Keratinocyte (primary cell): ENCODE measurements around the gene NCBP1. TPM values are rescaled to one million over a fixed set of nuclear protein-coding genes. Genes with fewer than 3 reads are reported as not detected.

Experiments
- DNase-seq: peaks from one replicate; pipeline ENCODE4 v3.0.0-alpha.2; 2011; ENCODE audit warnings: low read depth, missing footprints, low spot score
- FAIRE-seq: peaks from 2 replicates; lab custom pipeline; 2011; peaks lifted over from hg19 to GRCh38; lab: Jason Lieb, UNC
- H2AFZ ChIP-seq: 2 replicates; pipeline ENCODE4 v1.6.0; 2012; ENCODE audit warnings: low read length, control low read depth, inconsistent platforms; ENCODE audit not compliant: control insufficient read depth
- H3K27ac ChIP-seq: 2 replicates; pipeline ENCODE4 v1.5.1; 2011; ENCODE audit warnings: low read length; ENCODE audit not compliant: control insufficient read depth, insufficient read depth
- H3K27me3 ChIP-seq: 3 replicates; pipeline ENCODE4 v1.6.0; 2011; ENCODE audit warnings: low read length; ENCODE audit not compliant: control insufficient read depth, insufficient read depth; ENCODE audit errors: extremely low read depth
- H3K36me3 ChIP-seq, 2 experiments: 2 replicates in 1 of 2; 3 replicates in 1 of 2; pipeline ENCODE4 v1.5.1; 2011; ENCODE audit warnings: low read length in 2 of 2, mild to moderate bottlenecking in 1 of 2; ENCODE audit not compliant: control insufficient read depth in 2 of 2, insufficient read depth in 2 of 2; ENCODE audit errors: extremely low read depth in 1 of 2
- H3K4me1 ChIP-seq: 3 replicates; pipeline ENCODE4 v1.5.1; 2011; ENCODE audit warnings: low read length; ENCODE audit not compliant: control insufficient read depth, insufficient read depth; ENCODE audit errors: extremely low read depth
- H3K4me2 ChIP-seq: 3 replicates; pipeline ENCODE4 v1.6.0; 2011; ENCODE audit warnings: low read depth, low read length; ENCODE audit not compliant: control insufficient read depth, insufficient read depth; ENCODE audit errors: extremely low read depth
- H3K4me3 ChIP-seq, 3 experiments: fragments of 200-600 bp in 1 of 3; sonication (generic) in 1 of 3; 2 replicates in 2 of 3; 3 replicates in 1 of 3; pipeline ENCODE4 v1.5.1; 2011 to 2016; ENCODE audit warnings: low read length in 3 of 3, mild to moderate bottlenecking in 3 of 3, control low read depth in 2 of 3, inconsistent platforms in 1 of 3, low read depth in 1 of 3, mixed read lengths in 1 of 3, mixed run types in 1 of 3, moderate library complexity in 1 of 3; ENCODE audit not compliant: control insufficient read depth in 2 of 3, insufficient read depth in 2 of 3; ENCODE audit errors: extremely low read depth in 1 of 3
- H3K79me2 ChIP-seq: 2 replicates; pipeline ENCODE4 v1.6.0; 2012; ENCODE audit warnings: low read length; ENCODE audit not compliant: control insufficient read depth, insufficient read depth
- H3K9ac ChIP-seq: 3 replicates; pipeline ENCODE4 v1.6.0; 2011; ENCODE audit warnings: low read length; ENCODE audit not compliant: control insufficient read depth, insufficient read depth; ENCODE audit errors: extremely low read depth
- H3K9me1 ChIP-seq: 3 replicates; pipeline ENCODE4 v1.6.0; 2011; ENCODE audit warnings: low read length; ENCODE audit not compliant: control insufficient read depth, insufficient read depth; ENCODE audit errors: extremely low read depth
- H3K9me3 ChIP-seq: 2 replicates; pipeline ENCODE4 v1.5.1; 2012; ENCODE audit warnings: low read depth, low read length; ENCODE audit not compliant: control insufficient read depth
- H4K20me1 ChIP-seq: 3 replicates; pipeline ENCODE4 v1.6.0; 2011; ENCODE audit warnings: low read length; ENCODE audit not compliant: control insufficient read depth, insufficient read depth; ENCODE audit errors: extremely low read depth
- EZH2 ChIP-seq: IDR thresholded peaks from one replicate; pipeline ENCODE4 v1.6.1; 2012; ENCODE audit warnings: inconsistent platforms, mild to moderate bottlenecking, low read length, moderate library complexity
- dilution Hi-C: fragments of 300-500 bp; cut with MboI; formaldehyde crosslinking; loops from one replicate; pipeline ENCODE4 v1.7.0; 2020; ENCODE audit warnings: low sequenced_read_pairs; ENCODE audit not compliant: extremely low pct_ligation_motif_present
- polyA plus RNA-seq, 5 experiments: library from polyadenylated mRNA; depleted of rRNA in 3 of 5; stranded (reverse) in 3 of 5; stranded (forward) in 1 of 5; unstranded in 1 of 5; fragments of >200 nt; gene quantifications; 1 replicate in 1 of 5; 2 replicates in 3 of 5; 3 replicates in 1 of 5; pipeline versions ENCODE4 v1.2.1 to v1.2.3, GENCODE V29; 2011 to 2012; ENCODE audit warnings: missing spikeins in 2 of 5, low read depth in 1 of 5, low replicate concordance in 1 of 5
- TF ChIP-seq, protein P1 (sequence below), 3 experiments: IDR thresholded peaks in 1 of 3; conservative IDR thresholded peaks in 1 of 3; optimal IDR thresholded peaks in 1 of 3; 2 replicates in 2 of 3; 3 replicates in 1 of 3; pipeline versions ENCODE3 to v1.5.1; 2011; ENCODE audit warnings: low read length in 3 of 3, mild to moderate bottlenecking in 3 of 3, moderate library complexity in 2 of 3, control low read depth in 1 of 3, inconsistent platforms in 1 of 3; ENCODE audit not compliant: insufficient read depth in 2 of 3; ENCODE audit errors: extremely low read depth in 1 of 3

Gene NCBP1
- polyA plus RNA-seq, 1 donor (not counting 4 experiments of a cell fraction or from before 2014, with no cell fraction given), result 38.6 TPM

DNA sequence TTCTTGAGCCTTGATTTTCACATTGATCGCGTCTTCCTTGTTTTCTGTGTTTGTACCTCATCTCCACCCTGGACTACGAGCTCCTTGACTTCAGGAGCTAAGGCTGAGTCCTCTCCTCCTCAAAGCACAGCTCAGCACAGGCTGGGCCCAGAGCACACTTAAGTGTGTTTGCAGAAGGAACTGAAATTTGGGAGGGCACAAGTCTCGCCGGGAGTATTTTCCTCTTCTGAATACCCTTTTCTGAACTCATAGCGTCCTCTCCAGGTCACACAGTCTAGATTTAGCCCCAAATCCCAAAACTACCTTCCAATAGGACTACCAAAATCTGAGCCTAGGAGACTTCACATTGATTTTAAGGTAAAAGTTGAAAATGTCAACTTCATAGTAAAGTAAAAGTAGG, 42.1 kb upstream of the NCBP1 start:
- Histone ChIP-seq H3K9ac (no peak overlapping the region), H3K4me2 (no peak overlapping the region), H3K4me1 (no peaks in the 10 kb centered on the region), H3K4me3 (no peak overlapping the region), H2AFZ (no peak overlapping the region), H3K36me3 (no peaks in the 10 kb centered on the region), H3K27ac (no peak overlapping the region), H3K79me2 (no peaks in the 10 kb centered on the region), H3K9me3 (no peaks in the 10 kb centered on the region), H4K20me1 (no peaks in the 10 kb centered on the region), H3K27me3 (peaks cover 5% of the 10 kb centered on the region), H3K9me1 (no peaks in the 10 kb centered on the region)
- FAIRE-seq, result no peak
- TF ChIP-seq, protein P1, sequence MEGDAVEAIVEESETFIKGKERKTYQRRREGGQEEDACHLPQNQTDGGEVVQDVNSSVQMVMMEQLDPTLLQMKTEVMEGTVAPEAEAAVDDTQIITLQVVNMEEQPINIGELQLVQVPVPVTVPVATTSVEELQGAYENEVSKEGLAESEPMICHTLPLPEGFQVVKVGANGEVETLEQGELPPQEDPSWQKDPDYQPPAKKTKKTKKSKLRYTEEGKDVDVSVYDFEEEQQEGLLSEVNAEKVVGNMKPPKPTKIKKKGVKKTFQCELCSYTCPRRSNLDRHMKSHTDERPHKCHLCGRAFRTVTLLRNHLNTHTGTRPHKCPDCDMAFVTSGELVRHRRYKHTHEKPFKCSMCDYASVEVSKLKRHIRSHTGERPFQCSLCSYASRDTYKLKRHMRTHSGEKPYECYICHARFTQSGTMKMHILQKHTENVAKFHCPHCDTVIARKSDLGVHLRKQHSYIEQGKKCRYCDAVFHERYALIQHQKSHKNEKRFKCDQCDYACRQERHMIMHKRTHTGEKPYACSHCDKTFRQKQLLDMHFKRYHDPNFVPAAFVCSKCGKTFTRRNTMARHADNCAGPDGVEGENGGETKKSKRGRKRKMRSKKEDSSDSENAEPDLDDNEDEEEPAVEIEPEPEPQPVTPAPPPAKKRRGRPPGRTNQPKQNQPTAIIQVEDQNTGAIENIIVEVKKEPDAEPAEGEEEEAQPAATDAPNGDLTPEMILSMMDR (optimal IDR thresholded peaks at IDR 0.05 in 1 of 3, IDR thresholded peaks at IDR 0.05 in 1 of 3, conservative IDR thresholded peaks at IDR 0.05 in 1 of 3; ENCODE audit: extremely low read depth in 1 of 3, insufficient read depth in 2 of 3, low read length in 3 of 3), result no peak
- TF ChIP-seq EZH2, result no peak
- DNase-seq, result no peak
- dilution Hi-C loops, result no loop called here

DNA sequence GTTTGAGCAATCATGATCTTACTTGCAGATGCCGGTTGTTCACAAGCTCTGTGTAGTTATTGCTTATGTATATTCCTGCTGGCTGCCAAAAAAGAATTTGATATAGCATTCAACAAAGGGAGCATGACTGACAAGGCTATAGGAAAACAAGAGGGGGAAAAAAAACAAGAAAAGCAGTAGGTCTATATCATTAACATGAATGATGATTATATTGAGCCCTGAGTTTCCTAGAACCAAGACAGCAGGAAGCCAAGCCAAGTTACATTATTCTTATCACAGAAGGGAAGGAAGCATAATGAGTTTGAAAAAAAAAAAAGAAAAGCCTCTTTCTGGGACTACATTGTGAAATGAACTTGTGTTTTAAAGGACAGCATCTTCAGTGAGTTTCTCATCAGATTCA, 41.5 kb upstream of the NCBP1 start:
- H3K4me2 ChIP-seq, result no peak overlapping the region
- H3K27me3 ChIP-seq, result peaks cover 5% of the 10 kb centered on the region
- no peak for FAIRE-seq
- H3K9me3 ChIP-seq, result no peaks in the 10 kb centered on the region
- H3K36me3 ChIP-seq, result no peaks in the 10 kb centered on the region
- H4K20me1 ChIP-seq, result no peaks in the 10 kb centered on the region
- TF ChIP-seq, protein P1 (optimal IDR thresholded peaks at IDR 0.05 in 1 of 3, IDR thresholded peaks at IDR 0.05 in 1 of 3, conservative IDR thresholded peaks at IDR 0.05 in 1 of 3; ENCODE audit: extremely low read depth in 1 of 3, insufficient read depth in 2 of 3, low read length in 3 of 3), result no peak
- no peak for TF ChIP-seq EZH2
- H3K27ac ChIP-seq, result no peak overlapping the region
- no peaks in the 10 kb centered on the region for H3K79me2 ChIP-seq
- no peak overlapping the region for H2AFZ ChIP-seq
- no peaks in the 10 kb centered on the region for H3K4me1 ChIP-seq
- dilution Hi-C loops, result no loop called here
- H3K9ac ChIP-seq, result no peak overlapping the region
- no peaks in the 10 kb centered on the region for H3K9me1 ChIP-seq
- H3K4me3 ChIP-seq, result no peak overlapping the region
- no peak for DNase-seq
